NCI-H1694 treated with DMSO at 0.1 percent for 48 hours (cell line): Measurements from ENCODE around the gene UVSSA.
A peak's percentile ranks its signal among the peaks of the same experiment; 100 is the strongest.
"Not testable (repeated sequence)": the region's sequence is repeated elsewhere in the genome, so short reads cannot be mapped to it uniquely, and the experiment has no call there.

ENCODE experiments used
- DNase-seq: peaks from one replicate; lab custom pipeline; 2025; lab: John Stamatoyannopoulos, UW

Gene UVSSA

DNA sequence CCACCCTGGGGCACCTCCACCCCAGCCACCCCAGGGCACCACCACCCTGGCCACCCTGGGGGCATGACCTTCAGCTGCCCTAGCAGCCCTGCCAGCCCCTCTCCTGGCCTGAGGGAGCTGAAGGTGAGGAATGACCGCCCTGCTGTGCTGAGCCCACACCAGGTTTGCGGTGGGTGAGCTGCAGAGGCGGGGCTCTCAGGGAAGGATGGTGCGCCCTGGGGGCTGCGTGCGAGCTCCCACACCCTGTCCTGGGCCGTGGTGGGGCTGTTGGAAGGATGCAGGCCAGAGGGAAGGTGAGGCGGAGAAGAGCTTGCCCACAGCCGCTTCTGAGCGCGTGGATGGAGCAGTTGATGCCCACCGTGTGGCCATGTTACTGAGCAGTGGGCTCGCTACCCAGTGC lies 17.7 kb downstream of the UVSSA start:
- DNase-seq = no peak

DNA sequence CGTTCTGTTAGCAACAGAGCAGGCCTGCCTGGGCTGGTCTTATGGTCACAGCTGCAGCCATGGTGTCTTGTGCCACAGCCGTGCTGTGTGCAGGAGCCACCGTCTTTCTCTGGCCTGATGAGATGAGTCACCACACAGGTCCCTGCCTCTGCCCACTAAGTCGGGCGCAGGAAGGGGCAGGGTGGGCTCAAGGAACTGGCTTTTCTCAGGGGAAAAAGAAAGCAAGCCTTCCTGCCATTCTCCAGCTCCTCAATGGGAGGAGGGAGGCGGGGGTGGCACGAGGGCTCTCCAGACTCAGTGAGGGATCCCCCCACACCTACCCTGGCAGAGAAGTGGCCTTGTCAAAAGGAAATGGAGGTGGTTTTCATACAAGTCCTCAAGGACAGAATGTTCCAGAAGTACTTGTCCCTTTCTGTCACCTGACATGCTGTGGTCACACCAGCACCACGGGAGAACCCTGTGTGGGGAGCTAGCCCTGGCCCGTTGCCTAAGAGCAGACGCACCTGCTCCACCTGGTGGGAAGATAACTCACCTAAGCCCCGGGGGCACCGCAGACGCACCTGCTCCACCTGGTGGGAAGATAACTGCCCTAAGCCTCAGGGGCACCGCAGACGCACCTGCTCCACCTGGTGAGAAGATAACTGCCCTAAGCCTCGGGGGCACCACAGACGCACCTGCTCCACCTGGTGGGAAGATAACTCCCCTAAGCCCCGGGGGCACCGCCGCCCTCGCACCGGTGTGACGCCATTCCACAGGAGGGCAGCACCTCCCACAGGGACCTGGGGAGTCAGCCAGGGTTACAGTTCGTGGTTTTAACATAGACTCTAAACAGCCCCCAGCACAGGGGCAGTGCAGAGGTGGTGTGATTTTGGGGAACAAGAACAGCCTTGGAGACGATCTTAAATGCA lies 18.5 kb downstream of the UVSSA start:
- peak; percentile 5 for DNase-seq

DNA sequence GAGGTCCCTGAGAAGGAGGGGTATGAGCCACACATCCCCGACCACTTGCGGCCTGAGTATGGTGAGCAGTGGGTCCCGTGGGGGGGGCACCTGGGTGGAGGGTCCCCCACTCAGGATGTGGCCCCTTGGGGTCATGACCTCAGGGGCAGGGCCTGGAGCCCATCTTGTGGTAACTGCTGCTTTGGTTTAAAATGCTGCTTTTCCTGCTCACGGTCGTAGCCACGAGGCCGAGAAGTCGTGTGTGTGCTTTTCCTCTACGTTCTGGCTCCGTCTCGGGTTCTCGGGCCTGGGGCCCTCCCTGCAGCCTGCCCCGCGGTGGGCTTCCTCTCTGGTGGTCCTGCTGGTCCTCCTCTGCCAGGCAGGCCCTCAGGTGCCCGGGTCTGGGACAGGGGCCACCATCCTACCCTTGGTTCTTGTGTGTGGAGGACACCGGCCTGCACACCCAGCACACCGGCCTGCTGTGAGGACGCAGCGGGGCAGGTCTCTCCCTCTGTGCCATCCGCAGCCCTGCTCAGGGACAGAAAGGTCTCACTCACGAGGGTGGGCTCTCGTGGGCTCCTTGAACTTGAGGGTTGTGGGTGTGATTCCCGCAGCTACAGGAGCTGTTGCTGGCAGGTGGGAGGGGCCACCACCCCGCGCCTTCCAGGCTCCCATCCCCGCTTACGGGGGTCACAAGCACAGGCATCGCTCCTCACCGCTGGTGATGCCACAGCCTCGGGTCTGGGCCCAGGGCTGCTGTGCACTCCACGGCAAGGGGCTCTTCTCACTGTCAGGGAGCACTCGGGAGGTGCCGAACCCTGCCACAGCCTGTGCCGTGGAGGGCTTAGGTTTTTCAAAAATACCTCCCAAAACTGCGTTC lies 19.6 kb downstream of the UVSSA start:
- no peak for DNase-seq

DNA sequence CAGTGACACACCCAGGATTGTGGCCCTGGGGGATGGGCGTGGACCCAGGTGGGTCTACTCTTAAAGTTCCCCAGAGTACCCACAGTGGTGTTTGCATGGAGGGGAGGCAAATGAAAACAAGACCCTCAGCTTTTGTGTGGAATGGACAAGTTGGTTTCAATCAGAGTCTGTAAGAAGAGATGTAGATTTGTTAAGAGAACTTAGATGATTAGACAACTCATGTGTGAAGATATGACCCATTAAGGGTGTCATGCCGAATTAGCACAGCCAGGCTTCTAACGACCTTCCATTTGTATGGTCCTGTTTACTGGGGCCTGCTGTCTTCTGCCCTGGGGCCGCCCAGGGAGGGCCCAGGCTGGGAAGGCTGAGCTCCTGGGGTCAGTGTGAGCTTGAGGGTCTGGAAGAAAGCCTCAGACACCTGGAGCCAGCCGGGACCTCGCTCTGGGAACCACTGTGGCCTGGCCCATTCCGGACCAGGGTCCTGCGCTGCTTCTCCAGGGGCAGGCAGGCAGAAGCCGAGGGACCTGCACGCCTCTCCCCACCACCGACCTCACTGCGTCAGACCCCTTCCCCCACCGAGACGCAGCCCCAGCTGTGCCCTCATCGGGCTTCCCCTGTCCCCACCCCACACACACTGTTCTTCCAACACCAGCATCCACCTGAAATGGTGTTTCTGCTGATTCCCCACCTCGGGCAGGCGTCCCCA lies 20.4 kb downstream of the UVSSA start:
- no peak for DNase-seq

DNA sequence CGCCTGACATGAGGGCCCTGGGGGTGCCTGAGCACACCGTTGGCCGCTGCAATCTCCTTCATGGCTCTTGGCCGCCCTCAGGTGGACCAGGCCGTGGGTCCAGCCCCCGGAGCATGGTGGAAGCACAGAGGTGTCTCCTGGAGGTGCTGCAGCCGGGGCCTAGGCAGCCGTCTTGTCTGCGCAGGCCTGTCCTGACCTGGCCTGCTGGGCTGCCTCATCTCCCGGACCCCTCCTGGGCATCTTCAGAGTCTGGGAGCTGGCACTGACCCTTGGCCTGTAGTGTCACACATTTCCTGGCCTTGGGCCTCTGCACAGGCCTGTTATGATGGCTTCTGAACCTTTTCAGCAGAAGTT lies 20.9 kb downstream of the UVSSA start:
- no peak for DNase-seq

DNA sequence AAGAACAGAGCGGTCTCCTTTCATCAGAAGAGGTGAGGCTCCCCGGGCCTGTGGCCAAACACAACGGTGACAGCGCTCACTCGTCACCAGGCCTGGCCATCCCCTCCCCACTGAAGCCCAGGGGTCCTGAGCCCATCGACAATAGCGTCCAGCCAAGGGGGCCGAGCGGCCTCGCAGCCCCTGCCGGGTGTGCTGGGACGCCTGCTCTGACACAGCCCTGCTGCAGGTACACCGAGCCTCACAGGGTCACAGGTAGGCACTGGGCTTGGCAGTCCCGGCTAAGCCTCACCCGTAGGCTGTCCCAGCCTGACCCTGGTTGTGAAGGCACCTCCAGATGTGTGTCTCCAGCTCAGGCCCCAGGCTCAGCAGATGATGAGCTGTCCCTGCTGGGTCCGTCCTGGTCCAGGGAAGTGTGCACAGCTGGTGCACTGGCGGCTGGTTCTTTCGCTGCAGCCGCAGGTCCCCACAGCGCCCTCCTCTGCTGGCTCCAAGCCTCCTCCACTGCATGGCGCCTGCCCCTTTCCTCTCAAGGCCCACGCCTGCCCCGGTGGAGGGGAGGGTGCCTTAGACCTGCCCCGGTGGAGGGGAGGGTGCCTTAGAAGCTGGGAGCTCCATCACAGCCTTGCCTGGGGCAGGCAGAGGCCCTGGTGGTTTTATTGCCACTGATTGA lies 21.5 kb downstream of the UVSSA start:
- DNase-seq = no peak

DNA sequence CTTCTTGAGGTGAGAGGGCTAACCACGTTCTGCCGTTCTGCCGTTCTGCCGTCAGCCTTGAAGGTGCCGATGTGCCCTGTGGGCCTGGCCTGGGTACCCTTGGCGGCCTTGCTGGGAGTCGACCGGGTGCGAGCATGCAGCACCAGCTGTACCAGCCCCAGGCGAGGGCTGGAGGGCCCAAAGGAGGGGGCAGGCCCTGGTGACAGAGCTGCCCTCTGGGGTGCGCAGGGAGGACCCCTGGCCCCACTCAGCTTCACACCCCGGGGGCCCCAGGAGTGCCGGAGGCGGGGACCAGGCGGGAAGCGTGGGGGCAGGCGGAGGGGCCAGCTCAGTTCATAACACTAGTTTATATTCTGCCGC lies 22.1 kb downstream of the UVSSA start:
- DNase-seq = no peak

DNA sequence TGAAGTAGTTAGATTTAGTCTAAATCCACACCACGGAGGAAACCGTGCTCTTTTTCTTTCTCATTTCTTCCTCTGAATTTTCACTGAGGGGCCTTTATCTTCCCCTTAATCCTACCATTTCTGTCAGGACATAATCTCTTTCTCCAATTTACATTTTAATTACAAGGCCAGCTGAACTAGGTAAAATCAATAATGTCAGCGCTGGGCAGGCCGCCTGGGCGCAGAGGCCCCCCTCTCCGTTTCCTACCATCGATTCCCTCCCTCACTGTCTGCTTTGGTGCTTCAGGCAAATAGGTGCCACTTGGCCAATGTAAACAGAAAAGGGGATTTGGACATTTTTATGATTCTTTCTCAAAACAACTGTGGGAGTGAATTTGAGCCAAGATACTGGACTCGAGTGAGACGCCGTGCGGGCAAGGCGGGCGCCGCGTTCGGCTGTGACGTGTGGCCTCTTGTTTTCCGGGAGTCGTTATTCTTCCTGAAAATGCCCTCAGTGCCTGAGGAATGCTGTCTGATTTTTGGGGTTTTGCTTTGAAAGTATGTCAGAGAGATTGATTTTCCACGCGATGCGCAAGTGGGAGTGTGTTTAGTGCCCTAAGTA lies 22.6 kb downstream of the UVSSA start:
- no peak for DNase-seq

DNA sequence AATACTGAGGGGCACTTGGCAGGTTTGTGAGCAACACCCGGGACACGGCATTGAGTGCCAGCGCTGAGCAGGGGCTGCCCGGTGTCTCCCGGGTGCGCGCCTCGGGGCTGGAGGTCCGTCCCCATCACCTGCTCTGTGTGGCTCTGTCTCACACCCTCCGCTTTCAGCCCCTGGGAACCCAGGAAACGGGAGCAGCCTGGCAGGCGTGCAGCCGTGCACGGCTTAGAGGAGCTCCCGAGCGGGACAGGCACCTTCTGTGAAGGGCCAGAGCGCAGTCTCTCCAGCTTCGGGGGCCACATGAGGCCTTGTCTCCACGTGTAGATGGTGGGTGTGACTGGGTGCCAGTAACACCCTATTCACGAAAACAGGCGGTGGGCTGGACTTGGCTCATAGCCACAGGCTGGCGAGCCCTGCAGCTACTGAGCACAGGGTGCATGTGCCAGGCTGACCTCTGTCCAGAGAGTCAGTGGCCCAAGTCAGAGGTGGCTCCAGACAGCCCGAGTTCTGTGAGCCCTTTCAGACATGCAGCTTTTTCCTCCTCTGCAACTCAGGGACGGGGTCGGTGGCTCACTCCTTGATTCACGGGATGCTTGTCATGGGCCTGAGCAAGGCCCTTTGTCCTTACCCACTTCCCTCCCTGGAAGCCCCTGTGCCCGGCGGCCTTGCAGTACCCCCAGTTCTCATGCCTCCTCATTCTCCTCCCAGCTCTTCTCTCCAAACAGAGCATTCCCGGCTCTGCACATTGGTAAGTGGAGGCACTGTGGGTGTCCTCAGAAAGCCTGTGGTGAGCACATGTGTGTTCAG lies 23.5 kb downstream of the UVSSA start:
- DNase-seq = no peak

DNA sequence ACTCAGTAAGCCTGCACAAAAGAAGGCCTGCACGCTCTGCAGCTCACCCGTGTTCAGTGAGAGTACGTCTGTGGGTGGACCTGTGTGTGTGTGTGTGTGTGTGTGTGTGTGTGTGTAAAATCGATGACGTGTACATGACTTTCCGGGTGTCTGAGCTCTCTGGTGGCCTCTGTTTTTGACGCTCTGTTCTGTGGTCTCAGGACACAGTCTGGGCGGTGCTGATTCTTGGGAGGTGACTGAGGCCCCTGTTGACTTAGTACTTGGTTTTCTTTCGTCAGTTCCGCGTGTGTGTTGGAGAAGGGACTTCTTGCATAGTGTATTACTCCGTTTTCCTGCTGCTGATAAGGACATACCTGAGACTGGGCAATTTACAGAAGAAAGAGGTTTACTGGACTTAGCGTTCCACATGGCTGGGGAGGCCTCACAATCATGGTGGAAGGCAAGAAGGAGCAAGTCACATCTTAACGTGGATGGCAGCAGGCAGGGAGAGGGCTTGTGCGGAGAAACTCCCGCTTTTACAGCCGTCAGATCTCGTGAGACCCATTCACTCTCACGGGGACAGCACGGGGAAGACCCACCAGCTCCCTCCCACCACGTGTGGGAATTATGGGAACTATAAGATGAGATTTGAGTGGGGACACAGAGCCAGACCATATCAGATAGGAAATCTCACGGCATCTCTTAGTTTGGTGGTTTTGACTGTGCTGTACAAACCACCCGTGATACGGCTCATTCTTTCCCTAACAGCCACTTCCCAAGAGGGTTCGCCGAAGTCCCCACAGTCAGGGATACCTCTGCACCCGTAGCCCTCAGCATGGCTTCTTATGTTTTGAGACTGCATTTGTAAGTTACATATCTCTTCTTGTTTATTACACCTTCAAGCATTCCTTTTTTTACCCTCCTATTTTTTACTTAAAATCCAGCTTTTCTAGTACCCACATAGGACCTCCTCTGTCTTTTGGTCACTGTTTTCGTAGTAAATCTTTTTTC lies 24.5 kb downstream of the UVSSA start:
- no peak for DNase-seq

DNA sequence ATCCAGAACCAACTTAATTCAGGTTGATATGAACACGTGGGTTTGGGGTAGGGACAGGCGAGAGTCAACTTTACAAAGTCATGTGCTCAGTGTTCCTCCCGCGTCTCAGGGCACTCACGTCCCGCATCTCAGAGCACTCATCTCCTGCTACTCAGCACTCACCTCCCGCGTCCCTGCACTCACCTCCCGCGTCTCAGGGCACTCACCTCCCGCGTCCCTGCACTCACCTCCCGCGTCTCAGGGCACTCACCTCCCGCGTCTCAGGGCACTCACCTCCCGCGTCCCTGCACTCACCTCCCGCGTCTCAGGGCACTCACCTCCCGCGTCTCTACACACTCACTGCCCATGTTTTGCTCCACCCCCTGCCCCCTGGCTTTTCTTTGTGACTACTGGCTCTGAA lies 25.6 kb downstream of the UVSSA start:
- not testable (repeated sequence) for DNase-seq

DNA sequence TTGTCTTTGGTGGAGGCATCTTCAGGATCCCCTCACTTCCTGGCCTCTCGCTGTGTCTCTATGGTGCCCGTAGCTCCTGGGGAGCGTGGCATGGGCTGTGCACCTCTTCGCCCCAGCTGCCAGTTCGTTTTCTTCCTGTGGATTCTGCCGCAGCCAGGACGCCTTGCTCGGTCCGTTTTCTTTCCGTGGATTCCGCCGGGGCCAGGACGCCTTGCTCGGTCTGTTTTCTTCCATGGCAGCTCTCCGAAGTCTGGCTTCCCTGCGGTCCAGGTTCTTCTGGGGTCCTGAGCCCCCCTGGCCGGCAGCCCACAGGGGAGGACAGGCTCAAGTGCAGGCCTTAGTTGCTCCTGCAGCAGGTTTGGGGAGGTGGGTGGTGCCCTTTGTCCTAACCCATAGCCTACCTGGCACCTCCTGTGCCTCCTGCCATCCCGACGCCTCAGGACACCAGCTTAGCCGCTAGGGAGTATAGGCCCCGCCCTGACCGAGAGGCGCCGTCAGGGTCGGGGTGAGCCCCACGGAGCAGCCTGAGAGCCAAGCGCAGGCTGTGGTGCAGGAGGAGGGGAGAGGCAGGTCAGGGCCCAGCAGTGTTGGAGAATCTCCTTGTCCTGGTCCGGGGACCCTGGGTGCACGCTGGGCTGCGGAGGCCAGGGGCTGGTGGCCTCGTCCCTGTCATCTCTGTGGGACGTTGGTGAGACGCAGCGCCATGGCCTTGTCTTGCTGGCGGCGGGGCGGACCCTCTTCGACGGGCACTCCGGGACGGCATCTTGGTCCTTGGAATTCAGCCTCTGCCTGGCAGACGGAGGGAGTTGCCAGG lies 27.1 kb downstream of the UVSSA start:
- no peak for DNase-seq

DNA sequence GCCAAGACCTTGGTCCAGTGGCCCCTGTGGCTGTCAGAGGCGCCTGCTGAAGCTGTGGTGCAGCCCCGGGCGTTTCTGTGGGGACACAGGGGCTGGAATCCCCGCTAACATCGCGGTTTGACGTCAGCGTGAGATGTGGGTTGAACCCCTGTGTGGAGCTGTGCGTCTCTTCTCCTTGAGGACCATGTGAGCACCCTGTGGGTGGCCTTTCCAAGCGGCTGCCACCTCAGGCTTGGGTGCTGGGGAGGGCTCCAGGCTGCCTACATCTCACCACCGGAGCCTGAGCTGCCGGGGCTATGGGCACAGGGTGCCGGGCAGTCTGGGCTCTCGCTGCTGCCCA lies 27.7 kb downstream of the UVSSA start:
- DNase-seq = no peak

DNA sequence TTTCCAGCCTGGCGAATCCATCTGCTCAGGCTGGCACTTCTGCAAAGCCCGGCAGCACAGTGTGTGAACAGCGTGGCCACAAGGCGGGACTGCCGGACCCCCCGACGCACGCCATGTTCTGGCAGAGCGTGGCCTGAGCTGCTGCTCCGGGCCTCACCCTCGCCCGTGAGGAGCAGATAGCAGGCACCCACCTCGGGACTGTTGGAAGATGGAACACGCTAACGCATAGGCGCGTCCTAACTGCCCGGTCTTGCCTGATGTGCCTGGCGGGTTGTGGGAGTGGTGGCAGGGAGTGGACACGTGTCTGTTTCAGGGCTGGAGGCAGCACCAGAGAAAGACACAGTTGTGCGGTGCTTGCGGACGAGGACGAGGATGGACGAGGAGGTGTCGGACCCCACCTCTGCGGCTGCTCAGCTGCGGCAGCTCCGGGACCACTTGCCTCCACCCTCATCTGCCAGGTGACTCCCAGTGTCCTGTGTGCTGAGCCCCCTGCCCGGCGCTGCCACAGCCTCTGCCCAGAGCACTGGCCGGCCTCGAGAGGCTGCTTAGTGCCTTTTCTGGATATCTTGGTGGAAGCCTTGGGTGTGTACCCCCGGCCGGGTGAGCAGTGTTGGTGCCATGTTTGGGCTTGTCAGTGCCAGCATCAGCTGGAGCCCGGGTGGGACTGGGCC lies 28.2 kb downstream of the UVSSA start:
- DNase-seq = no peak

DNA sequence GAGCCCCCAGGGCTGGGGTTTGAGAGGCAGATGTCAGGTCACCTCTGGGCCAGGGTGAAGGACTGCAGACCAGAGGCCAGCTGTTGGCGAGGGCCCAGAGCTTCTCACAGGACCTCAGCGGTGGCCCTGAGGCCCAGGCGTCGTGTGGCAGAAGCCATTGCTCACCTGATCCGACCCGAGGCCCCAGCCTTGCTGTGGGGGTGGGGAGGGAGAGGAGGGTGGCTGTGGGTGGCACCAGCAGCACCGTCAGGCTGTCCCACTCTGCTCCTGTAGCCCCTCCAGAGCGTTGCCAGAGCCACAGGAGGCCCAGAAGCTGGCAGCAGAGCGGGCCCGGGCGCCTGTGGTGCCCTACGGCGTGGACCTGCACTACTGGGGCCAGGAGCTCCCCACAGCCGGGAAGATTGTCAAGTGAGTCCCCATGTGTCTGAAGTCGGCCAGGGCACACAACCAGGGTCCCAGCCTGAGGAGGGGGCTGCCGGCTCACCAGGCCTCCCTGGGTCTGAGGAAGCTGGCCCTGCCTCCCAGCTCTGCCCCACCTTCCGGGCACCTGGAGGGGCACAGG lies 28.8 kb downstream of the UVSSA start:
- no peak for DNase-seq

DNA sequence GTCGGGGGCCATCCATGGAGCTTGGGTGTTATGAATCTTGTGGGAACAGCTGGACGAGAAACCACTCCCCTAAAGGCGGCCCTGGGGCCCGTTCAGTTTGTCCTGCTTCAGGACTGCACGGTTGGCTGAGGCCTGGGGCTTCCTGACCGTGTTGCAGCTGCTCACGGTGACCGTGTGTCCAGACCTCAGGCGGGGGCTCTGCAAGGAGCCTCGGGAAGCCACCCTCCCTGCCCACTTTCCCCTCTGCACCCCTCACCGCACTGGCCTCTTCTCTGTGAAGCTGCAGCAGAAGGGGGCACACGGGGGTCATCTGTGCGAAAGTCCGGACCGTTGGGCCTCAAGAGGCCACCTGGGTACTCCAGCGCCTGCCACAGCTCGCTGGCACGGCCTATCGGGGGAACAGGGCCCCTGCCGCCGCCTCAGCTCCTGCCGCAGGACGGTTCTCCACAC lies 29.4 kb downstream of the UVSSA start:
- no peak for DNase-seq

DNA sequence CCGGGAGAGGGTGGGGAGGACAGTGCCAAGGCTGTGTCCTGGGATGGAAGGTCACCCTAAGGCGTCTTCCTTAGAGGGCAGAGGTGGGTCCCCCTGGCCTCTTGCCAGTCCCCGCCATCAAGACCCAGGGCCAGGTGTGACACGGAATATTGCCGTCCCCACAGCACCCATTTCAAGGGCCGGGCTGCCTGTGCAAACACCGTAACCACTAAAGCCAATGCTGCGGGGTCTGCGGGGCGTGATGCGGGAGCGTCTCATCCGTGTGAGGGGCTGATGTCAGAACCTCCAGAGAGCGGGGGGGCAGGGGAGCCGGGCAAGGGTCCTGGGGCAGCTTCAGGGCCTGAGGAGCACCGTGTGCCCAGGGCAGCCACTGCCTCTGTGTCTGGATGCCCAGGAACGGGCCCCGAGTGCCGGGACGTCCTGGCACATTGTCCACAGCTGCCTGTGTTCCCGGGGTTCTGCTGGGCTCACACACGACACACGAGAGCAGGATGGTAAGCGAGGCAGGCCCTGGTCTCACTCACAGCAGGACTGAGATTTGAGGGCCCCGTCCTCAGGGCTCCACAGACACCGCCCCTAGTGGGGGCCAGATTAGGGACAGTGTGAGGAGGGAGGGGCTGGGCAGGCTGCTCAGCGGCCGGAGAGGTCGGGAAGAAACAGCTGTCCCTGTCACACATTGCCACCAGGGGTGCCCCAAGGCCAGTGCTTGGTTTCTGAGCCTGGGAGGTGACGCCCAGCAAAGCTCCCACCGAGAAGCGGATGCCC lies 30.0 kb downstream of the UVSSA start:
- no peak for DNase-seq
